Fibroblast of pulmonary artery (primary cell): ENCODE results near the gene RBM23.

ENCODE experiments used
- DNase-seq: peaks from one replicate; pipeline ENCODE4 v3.0.0-alpha.2; 2010; ENCODE audit warnings: low read depth
- H3K4me3 ChIP-seq: replicated peaks from 2 replicates; pipeline ENCODE4 v1.5.1; 2011; ENCODE audit warnings: low read depth, mild to moderate bottlenecking, control low read depth, low read length, moderate library complexity
- TF ChIP-seq, protein P1 (sequence below): IDR thresholded peaks from 2 replicates; pipeline ENCODE4 v1.5.1; 2011; ENCODE audit warnings: mild to moderate bottlenecking, control low read depth, low read length, inconsistent platforms; ENCODE audit errors: missing control alignments

RBM23 gene

DNA sequence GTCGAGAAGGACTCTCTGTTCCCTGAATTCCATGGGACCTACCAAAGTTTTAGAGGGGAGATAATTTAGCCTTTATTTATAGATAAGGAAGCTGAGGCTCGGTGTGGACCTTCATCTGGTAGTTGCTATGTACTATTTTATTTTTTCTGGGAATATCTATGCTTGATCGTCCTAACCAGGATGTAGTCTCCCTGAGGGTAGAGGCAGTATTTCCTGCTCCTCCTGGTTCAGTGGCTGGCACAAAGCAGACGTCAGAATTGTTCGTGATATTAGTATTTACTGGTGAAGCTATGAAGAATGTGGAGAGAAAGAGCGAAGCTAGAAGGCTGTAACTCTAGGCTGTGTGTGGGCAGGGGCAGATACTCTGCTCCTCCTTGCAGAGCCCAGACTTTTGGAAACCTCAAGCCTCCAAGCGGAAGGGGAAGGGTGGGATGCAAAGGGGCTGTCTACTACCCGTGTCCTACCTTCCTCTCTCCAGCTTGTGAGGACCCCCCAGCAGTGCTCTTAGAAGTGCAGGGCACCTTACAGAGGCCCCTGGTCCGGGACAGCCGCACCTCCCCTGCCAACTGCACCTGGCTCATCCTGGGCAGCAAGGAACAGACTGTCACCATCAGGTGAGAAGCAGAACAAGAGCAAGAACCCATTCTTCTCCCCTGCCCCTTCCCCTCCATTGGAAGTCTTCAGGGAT lies 46.0 kb downstream of the RBM23 start:
- peak overlapping the region; percentile 86 for H3K4me3 ChIP-seq
- TF ChIP-seq, protein P1, sequence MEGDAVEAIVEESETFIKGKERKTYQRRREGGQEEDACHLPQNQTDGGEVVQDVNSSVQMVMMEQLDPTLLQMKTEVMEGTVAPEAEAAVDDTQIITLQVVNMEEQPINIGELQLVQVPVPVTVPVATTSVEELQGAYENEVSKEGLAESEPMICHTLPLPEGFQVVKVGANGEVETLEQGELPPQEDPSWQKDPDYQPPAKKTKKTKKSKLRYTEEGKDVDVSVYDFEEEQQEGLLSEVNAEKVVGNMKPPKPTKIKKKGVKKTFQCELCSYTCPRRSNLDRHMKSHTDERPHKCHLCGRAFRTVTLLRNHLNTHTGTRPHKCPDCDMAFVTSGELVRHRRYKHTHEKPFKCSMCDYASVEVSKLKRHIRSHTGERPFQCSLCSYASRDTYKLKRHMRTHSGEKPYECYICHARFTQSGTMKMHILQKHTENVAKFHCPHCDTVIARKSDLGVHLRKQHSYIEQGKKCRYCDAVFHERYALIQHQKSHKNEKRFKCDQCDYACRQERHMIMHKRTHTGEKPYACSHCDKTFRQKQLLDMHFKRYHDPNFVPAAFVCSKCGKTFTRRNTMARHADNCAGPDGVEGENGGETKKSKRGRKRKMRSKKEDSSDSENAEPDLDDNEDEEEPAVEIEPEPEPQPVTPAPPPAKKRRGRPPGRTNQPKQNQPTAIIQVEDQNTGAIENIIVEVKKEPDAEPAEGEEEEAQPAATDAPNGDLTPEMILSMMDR = no peak
- DNase-seq = peak; percentile 21

DNA sequence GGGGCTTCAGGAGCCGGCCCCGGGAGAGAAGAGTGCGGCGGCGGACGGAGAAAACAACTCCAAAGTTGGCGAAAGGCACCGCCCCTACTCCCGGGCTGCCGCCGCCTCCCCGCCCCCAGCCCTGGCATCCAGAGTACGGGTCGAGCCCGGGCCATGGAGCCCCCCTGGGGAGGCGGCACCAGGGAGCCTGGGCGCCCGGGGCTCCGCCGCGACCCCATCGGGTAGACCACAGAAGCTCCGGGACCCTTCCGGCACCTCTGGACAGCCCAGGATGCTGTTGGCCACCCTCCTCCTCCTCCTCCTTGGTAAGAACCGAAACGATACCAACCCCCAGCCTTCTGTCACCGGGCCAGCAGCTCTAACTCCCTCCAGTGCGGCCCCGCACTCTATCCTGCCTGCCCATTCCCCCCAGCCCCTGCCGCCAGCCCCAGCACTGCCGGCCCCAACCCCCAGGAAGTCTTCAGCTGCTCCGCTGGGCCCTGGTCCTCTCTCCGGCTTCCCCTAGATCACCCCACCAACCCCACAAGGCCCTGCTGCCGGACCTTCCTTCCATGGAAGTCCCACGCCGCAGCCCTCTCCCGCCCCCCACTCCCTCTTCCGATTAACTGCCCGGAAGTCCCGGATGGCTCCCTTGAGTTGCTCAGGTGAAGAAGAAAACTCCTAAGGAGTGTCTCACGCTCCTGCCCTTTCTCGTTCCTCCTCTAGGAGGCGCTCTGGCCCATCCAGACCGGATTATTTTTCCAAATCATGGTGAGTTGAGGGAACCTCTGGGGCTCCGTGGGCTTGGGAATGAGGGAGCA lies 46.7 kb downstream of the RBM23 start:
- H3K4me3 ChIP-seq = peak overlapping the region; percentile 86
- TF ChIP-seq, protein P1 = peak; percentile 98
- peak; percentile 84 for DNase-seq

DNA sequence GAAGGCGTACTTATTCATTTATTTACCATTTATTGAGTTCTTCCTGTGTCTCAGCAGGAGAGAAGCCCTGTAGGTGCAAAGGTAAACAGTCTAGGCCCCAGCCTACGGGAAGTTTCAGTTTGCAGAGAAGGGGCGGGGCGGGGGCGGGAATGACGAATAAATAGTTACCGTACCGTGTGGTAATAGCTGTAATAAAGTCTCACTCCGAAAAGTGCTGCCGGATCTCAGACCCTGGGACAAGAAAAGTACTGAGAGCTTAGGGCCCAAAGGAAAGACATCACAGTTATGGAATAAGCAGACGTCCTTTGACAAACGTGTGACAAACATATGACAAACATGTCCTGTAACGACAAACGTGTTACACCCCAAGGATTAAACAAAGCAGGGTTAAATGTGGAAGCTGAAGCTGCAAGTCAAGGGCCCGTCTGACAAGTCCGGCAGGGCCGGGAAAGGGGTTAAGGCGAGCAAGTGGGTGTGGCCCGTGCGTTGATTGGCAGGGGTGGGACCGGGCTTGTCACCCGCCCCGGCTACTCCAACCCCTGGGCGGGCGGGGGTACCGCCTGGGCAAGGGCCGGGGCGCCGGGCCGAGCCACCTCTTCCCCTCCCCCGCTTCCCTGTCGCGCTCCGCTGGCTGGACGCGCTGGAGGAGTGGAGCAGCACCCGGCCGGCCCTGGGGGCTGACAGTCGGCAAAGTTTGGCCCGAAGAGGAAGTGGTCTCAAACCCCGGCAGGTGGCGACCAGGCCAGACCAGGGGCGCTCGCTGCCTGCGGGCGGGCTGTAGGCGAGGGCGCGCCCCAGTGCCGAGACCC lies 47.5 kb downstream of the RBM23 start, which contains the start of gene LRP10:
Gene LRP10, plus strand, starts transcription at position 517 of the 809 bp plus-strand sequence. CDS start 564 bp downstream, outside the sequence.
- TF ChIP-seq, protein P1 = no peak
- DNase-seq = peak; percentile 86
- peak within 1 kb of the TSS; percentile 86 for H3K4me3 ChIP-seq

DNA sequence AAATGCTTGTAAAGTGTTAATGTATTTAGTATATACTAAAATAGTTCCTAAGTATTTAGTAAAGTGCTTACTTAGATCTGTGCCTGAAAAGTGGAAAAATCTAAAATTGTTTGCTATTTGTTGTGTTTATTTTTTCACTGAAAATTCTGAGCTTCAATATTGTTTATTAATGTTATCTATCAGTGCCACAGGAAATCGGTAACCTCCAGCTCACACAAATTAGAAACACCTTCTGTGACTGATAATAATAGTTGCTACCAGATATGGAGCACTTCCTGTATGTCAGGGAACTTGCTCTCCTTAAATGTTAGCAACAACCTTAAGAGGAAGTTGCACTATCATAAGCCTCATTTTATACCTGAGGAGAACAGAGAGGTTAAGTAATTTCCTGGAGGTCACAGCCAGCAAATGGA lies 48.1 kb downstream of the RBM23 start:
- H3K4me3 ChIP-seq = peak overlapping the region; percentile 86
- TF ChIP-seq, protein P1 = no peak
- no peak for DNase-seq

DNA sequence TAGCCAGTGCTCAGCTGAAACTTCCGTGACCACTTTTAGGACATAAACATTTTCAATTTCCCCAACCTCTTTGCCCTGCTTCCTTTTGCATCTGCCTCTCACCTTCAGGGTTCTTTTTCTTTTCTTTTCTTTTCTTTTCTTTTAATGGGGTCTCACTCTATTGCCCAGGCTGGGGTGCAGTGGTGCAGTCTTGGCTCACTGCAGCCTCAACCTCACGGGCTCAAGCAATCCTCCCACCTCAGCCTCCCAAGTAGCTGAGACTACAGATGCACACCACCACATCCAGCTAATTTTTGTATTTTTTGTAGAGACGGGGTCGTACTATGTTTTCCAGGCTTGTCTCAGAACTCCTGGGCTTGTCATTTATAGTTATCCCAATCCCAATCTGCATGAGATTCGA lies 52.1 kb downstream of the RBM23 start:
- no peak overlapping the region for H3K4me3 ChIP-seq
- DNase-seq = no peak
- TF ChIP-seq, protein P1 = no peak

DNA sequence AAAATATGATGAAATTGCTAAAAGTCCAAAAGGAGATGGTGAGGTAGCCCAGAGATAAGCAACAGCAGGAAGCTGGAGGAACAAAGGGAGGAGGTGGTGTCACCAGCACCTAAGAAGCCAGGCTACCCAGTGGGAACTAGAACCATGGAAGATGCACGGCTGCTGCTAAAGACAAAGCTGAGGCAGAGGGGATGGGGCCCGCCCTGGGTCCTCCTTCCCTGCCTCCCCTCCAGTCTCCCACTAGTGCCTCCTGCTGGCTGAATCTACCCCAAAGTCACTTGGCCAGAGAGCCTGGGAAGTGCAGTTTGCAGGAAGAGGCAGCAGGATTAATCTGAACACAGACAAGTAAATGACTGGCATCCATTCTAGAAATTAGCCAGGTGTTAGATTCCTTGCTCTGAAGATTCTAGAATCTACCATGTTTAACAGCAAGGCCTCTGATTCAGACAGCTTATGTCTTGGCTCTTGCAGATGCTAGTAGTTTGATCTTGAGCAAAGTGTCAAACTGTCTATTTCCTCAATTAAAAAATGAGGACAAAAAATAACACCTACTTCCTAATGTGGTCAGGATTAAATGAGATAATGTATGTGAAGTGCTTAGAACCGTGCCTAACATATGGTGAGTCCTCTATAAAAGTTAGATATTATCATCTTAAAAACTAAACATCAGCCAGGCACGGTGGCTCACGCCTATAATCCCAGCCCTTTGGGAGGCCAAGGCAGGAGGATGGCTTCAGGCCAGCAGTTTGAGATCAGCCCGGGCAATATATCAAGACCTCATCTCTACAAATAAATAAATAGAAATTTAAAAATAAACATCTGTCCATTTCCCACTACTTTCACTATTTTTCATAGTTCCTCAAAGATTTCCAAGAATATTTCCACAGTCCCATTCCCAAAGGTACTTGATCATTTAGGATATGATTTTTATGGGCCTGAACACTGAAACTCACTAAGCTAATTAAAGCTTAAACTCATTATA lies 53.2 kb downstream of the RBM23 start:
- no peak overlapping the region for H3K4me3 ChIP-seq
- no peak for DNase-seq
- TF ChIP-seq, protein P1 = peak; percentile 37
